Mesendoderm (in vitro differentiated cells): Measurements from ENCODE around the gene HINFP.
"Not testable (repeated sequence)": the region's sequence is repeated elsewhere in the genome, so short reads cannot be mapped to it uniquely, and the experiment has no call there.

Experiments used
- DNase-seq: peaks from one replicate; pipeline ENCODE4 v3.0.0; 2013
- H2AK5ac ChIP-seq: 2 replicates; pipeline ENCODE4 v1.6.1; 2013; ENCODE audit warnings: low read length, inconsistent platforms
- H2BK120ac ChIP-seq: 2 replicates; pipeline ENCODE4 v1.6.1; 2013; ENCODE audit warnings: low read depth, mild to moderate bottlenecking, low read length, moderate library complexity, mixed read lengths
- H2BK15ac ChIP-seq: replicated peaks from 2 replicates; pipeline ENCODE4 v1.6.1; 2013; ENCODE audit warnings: low read depth, mild to moderate bottlenecking, moderate library complexity
- H2BK5ac ChIP-seq: 2 replicates; pipeline ENCODE4 v1.6.1; 2013; ENCODE audit warnings: low read length, inconsistent platforms
- H3K18ac ChIP-seq: 2 replicates; pipeline ENCODE4 v1.6.1; 2013; ENCODE audit warnings: mild to moderate bottlenecking, low read length, mixed read lengths
- H3K23ac ChIP-seq: one replicate; pipeline ENCODE4 v1.6.1; 2013; ENCODE audit warnings: low read length
- H3K27ac ChIP-seq: 2 replicates; pipeline ENCODE4 v1.5.1; 2013; ENCODE audit warnings: low read depth, mild to moderate bottlenecking, inconsistent platforms, low read length, moderate library complexity
- H3K27me3 ChIP-seq: 2 replicates; pipeline ENCODE4 v1.6.1; 2013; ENCODE audit warnings: low read length, control low read depth, mild to moderate bottlenecking, inconsistent platforms; ENCODE audit not compliant: insufficient read depth, poor library complexity
- H3K36me3 ChIP-seq: 2 replicates; pipeline ENCODE4 v1.6.1; 2013; ENCODE audit warnings: low read length, inconsistent platforms; ENCODE audit not compliant: control insufficient read depth, insufficient read depth
- H3K4ac ChIP-seq: one replicate; pipeline ENCODE4 v1.6.1; 2013; ENCODE audit warnings: low read depth, mild to moderate bottlenecking, low read length, moderate library complexity
- H3K4me1 ChIP-seq: 2 replicates; pipeline ENCODE4 v1.6.1; 2013; ENCODE audit warnings: low read depth, low read length, inconsistent platforms; ENCODE audit not compliant: control insufficient read depth
- H3K4me2 ChIP-seq: 2 replicates; pipeline ENCODE4 v1.6.1; 2013; ENCODE audit warnings: low read length
- H3K4me3 ChIP-seq: 2 replicates; pipeline ENCODE4 v1.5.1; 2013; ENCODE audit warnings: mild to moderate bottlenecking, low read length
- H3K56ac ChIP-seq: one replicate; pipeline ENCODE4 v1.6.1; 2013; ENCODE audit warnings: low read length
- H3K79me1 ChIP-seq: 2 replicates; pipeline ENCODE4 v1.6.1; 2013; ENCODE audit warnings: low read length, inconsistent platforms
- H3K79me2 ChIP-seq: 2 replicates; pipeline ENCODE4 v1.6.1; 2013; ENCODE audit warnings: mild to moderate bottlenecking, low read length; ENCODE audit not compliant: control insufficient read depth, insufficient read depth
- H3K9ac ChIP-seq: 2 replicates; pipeline ENCODE4 v1.6.1; 2013; ENCODE audit warnings: low read length, inconsistent platforms
- H4K5ac ChIP-seq: one replicate; pipeline ENCODE4 v1.6.1; 2013; ENCODE audit warnings: low read length
- H4K8ac ChIP-seq: one replicate; pipeline ENCODE4 v1.6.1; 2013; ENCODE audit warnings: low read depth, mild to moderate bottlenecking, control low read depth, low read length, moderate library complexity
- WGBS: extraction: QIAGEN DNeasy Blood & Tissue Kit; methylation state at CpG from one replicate; pipeline ENCODE4 v1.1.7; 2013; ENCODE audit warnings: low lambda C conversion rate, missing lambda C conversion rate; ENCODE audit not compliant: insufficient coverage; ENCODE audit errors: extremely low coverage; 5-methylcytosine and 5-hydroxymethylcytosine counted together

HINFP gene

GRCh38 chr11:119101759-119102423 lies 19.5 kb upstream of the HINFP start, which contains the start of gene DPAGT1:
Gene DPAGT1 (minus strand): TSS chr11:119101853. CDS start chr11:119101655, 198 bp downstream.
- Histone ChIP-seq H4K8ac (no peak within 1 kb of the TSS), H2BK15ac (no peak within 1 kb of the TSS), H2BK120ac (no peak within 1 kb of the TSS), H3K56ac (peak within 1 kb of the TSS; percentile 97), H3K79me2 (peaks cover 6% of the 10 kb centered on the region), H3K4me1 (peaks cover 10% of the 10 kb centered on the region), H3K4me3 (peak within 1 kb of the TSS; percentile 84), H3K4me2 (peak within 1 kb of the TSS; percentile 77), H3K4ac (peak within 1 kb of the TSS; percentile 50), H3K9ac (peak within 1 kb of the TSS; percentile 94), H3K27ac (peak within 1 kb of the TSS; percentile 78), H3K23ac (peak within 1 kb of the TSS; percentile 98), H4K5ac (peak within 1 kb of the TSS; percentile 96), H2BK5ac (peak within 1 kb of the TSS; percentile 89), H3K18ac (peak within 1 kb of the TSS; percentile 83), H3K79me1 (peaks cover 5% of the 10 kb centered on the region), H3K36me3 (peaks cover 3% of the 10 kb centered on the region), H3K27me3 (no peaks in the 10 kb centered on the region), H2AK5ac (peak within 1 kb of the TSS; percentile 82)
- peak; percentile 100 for DNase-seq
- WGBS, result no CpG with 5 or more reads among the region's 32 CpGs

- H2BK120ac ChIP-seq, H3K36me3 ChIP-seq, H3K79me2 ChIP-seq, H2BK5ac ChIP-seq, H3K9ac ChIP-seq, H3K4me2 ChIP-seq, H3K18ac ChIP-seq, H3K23ac ChIP-seq, DNase-seq, H3K4me3 ChIP-seq, H4K5ac ChIP-seq, H3K27me3 ChIP-seq, H2BK15ac ChIP-seq, H4K8ac ChIP-seq, H2AK5ac ChIP-seq, H3K4ac ChIP-seq, H3K79me1 ChIP-seq: not testable (repeated sequence)
- peak overlapping the region; percentile 21 for H3K27ac ChIP-seq
- H3K4me1 ChIP-seq, result peaks cover 10% of the 10 kb centered on the region
- WGBS, result no CpG with 5 or more reads among the region's 18 CpGs
- H3K56ac ChIP-seq, result peak overlapping the region; percentile 29
These were observed 18.2 kb upstream of the HINFP start for GRCh38 chr11:119103161-119103664.

DNA sequence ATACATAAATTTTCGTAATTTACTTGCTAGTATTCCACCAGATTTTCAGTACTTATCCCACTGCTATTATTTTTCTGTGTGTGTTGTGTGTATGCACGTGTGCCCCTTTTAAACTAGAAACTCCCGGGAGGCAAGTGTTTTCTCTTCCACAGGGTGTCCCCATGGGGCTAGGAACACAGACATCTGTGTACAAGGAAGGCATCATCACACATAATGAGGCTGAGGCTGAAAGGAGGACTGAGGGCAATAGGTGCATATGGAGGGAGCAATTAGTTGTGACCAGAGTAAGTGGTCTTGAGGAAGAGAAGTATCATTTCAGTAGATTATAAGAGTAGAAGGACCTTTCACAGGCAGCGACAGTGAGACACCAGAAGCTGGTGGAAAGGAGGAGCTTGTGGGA lies 17.6 kb upstream of the HINFP start:
- Histone ChIP-seq H3K4me3 (no peak overlapping the region), H3K56ac (no peak overlapping the region), H3K79me1 (peaks cover 5% of the 10 kb centered on the region), H3K18ac (no peak overlapping the region), H3K27ac (no peak overlapping the region), H2BK15ac (no peak overlapping the region), H3K9ac (no peak overlapping the region), H3K4me1 (peaks cover 16% of the 10 kb centered on the region), H2BK5ac (no peak overlapping the region), H4K5ac (no peak overlapping the region), H2BK120ac (no peak overlapping the region), H3K4me2 (no peak overlapping the region), H3K36me3 (no peaks in the 10 kb centered on the region), H3K4ac (no peak overlapping the region), H2AK5ac (no peak overlapping the region), H3K23ac (no peak overlapping the region), H3K27me3 (no peaks in the 10 kb centered on the region), H3K79me2 (peaks cover 6% of the 10 kb centered on the region), H4K8ac (no peak overlapping the region)
- no peak for DNase-seq
- WGBS, result no CpG with 5 or more reads among the region's 4 CpGs

DNA sequence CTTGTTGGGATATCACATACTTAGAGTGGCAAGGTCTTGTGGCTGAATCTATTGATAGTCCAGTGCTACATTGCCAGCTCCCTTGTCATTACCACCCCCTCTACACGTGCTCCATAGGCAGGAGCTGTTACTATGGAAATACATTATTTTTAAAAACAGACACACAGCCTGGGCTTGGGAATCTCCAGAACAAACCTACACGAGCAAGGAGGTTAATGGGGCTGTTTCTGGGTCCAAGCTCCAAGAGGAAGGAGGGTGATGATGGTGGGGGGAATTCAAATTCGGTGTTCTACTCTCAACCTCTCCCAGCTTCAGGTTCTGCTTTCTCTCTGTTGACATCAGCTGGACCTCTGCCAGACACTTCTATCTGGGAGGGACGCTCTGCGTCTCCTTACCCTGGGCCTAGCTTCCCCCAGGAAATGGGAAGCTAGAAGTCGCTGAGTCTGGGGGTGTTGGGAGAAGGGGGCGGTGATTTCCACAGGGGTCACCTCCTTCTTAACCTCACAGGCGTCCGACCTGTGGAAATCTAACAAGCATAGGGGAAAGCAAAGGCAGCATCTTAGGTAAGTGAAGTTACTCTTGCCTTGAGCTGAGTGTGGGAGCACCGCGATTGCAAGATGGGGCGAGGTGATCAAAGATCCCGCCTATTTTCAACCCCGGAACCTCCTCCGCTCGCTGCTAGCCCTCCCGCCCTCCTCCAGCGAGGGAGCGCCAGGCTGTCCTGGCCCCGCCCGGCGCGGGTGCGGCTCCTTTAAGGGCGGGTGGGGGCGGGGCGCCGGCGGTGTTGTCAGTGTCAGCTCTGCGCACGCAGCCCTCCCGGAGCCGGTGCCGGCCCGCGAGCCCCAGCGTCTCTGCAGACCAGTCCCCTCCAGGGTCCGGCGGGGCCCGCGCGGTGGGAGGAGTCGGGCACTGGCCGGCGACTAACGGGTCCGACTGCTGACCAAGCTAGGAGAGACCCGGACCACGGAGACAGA lies 14.5 kb upstream of the HINFP start, which contains the start of gene C2CD2L:
TSS of gene C2CD2L (plus strand) at position 781 of the 974 bp plus-strand sequence. CDS start 398 bp downstream, outside the sequence.
- no peak within 1 kb of the TSS for H3K18ac ChIP-seq
- no peak within 1 kb of the TSS for H4K8ac ChIP-seq
- H2BK15ac ChIP-seq, result no peak within 1 kb of the TSS
- no peak within 1 kb of the TSS for H3K23ac ChIP-seq
- no peak within 1 kb of the TSS for H2BK5ac ChIP-seq
- H3K4ac ChIP-seq, result peak within 1 kb of the TSS; percentile 40
- peak; percentile 92 for DNase-seq
- H3K79me2 ChIP-seq, result no peaks in the 10 kb centered on the region
- H3K4me3 ChIP-seq, result peak within 1 kb of the TSS; percentile 67
- H3K79me1 ChIP-seq, result no peaks in the 10 kb centered on the region
- H3K4me1 ChIP-seq, result peaks cover 13% of the 10 kb centered on the region
- no peaks in the 10 kb centered on the region for H3K36me3 ChIP-seq
- no CpG with 5 or more reads among the region's 49 CpGs for WGBS
- H3K27ac ChIP-seq, result no peak within 1 kb of the TSS
- peak within 1 kb of the TSS; percentile 82 for H3K4me2 ChIP-seq
- H3K27me3 ChIP-seq, result no peaks in the 10 kb centered on the region
- peak within 1 kb of the TSS; percentile 73 for H3K9ac ChIP-seq
- H4K5ac ChIP-seq, result no peak within 1 kb of the TSS
- peak within 1 kb of the TSS; percentile 91 for H3K56ac ChIP-seq
- no peak within 1 kb of the TSS for H2BK120ac ChIP-seq
- H2AK5ac ChIP-seq, result no peak within 1 kb of the TSS

GRCh38 chr11:119107538-119108145 lies 13.7 kb upstream of the HINFP start:
- H3K18ac ChIP-seq, result no peak overlapping the region
- no peak overlapping the region for H2AK5ac ChIP-seq
- H3K27me3 ChIP-seq, result no peaks in the 10 kb centered on the region
- no peak for DNase-seq
- WGBS, result no CpG with 5 or more reads among the region's 65 CpGs
- H2BK5ac ChIP-seq, result no peak overlapping the region
- peak overlapping the region; percentile 72 for H3K4me2 ChIP-seq
- H3K9ac ChIP-seq, result peak overlapping the region; percentile 73
- H3K36me3 ChIP-seq, result no peaks in the 10 kb centered on the region
- H3K79me1 ChIP-seq, result no peaks in the 10 kb centered on the region
- H4K8ac ChIP-seq, result no peak overlapping the region
- H3K4me3 ChIP-seq, result peak overlapping the region; percentile 67
- no peak overlapping the region for H2BK120ac ChIP-seq
- H4K5ac ChIP-seq, result no peak overlapping the region
- H3K56ac ChIP-seq, result peak overlapping the region; percentile 86
- no peak overlapping the region for H3K27ac ChIP-seq
- no peak overlapping the region for H2BK15ac ChIP-seq
- H3K23ac ChIP-seq, result no peak overlapping the region
- H3K4me1 ChIP-seq, result peaks cover 13% of the 10 kb centered on the region
- H3K79me2 ChIP-seq, result no peaks in the 10 kb centered on the region
- H3K4ac ChIP-seq, result no peak overlapping the region
